ENCODE results near the gene C4BPA.
A peak's percentile ranks its signal among the peaks of the same experiment; 100 is the strongest.

The C4BPA gene

DNA sequence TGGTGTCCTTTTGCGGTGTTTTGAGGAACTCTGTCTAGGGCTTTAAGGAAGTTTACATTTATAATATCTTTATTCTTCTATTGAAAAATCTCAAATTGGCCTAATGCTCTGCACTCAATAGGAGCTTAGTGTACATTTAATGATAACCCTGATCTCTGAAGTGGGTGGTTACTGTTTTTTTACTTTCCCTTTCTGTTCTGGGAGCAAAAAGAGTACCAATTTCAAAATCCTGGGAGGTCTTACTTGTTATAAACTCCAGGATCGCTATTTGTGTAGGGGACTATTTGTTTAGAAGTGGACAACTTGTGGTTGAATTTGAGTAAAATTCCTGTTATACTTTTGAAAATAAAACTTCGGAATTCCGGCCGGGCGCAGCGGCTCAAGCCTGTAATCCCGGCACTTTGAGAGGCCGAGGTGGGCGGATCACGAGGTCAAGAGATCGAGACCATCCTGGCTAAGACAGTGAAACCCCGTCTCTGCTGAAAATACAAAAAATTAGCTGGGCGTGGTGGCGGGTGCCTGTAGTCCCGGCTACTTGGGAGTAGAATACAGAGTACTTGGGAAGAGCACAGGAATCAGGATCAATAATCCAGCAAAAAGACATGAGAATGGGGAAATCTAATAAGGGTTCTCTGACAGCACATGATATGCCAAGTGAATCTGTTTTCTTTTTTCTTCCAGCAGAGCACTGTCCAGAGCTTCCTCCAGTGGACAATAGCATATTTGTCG is 14.2 kb upstream of the C4BPA start:
- Histone ChIP-seq H3K9ac (ENCODE audit: low read length) (no peak overlapping the region), H3K9me3 (ENCODE audit: control insufficient read depth, low read length) (no peaks in the 10 kb centered on the region), H3K4me3 (ENCODE audit: low read length) (no peak overlapping the region), H3K4me1 (ENCODE audit: control insufficient read depth, insufficient read depth, low read length) (no peaks in the 10 kb centered on the region), H3K36me3 (ENCODE audit: control insufficient read depth, insufficient read depth, low read length, severe bottlenecking) (no peaks in the 10 kb centered on the region), H3K27me3 (replicated peaks; ENCODE audit: control insufficient read depth, insufficient read depth, low read length) (no peaks in the 10 kb centered on the region)
- no peak for DNase-seq (ENCODE audit: low read depth)

GRCh38 chr1:207091200-207091908 is 12.7 kb upstream of the C4BPA start:
- no peak overlapping the region for H3K4me3 ChIP-seq (ENCODE audit: low read length)
- no peaks in the 10 kb centered on the region for H3K4me1 ChIP-seq (ENCODE audit: control insufficient read depth, insufficient read depth, low read length)
- H3K9me3 ChIP-seq (ENCODE audit: control insufficient read depth, low read length) = no peaks in the 10 kb centered on the region
- DNase-seq (ENCODE audit: low read depth) = no peak
- H3K27me3 ChIP-seq (replicated peaks; ENCODE audit: control insufficient read depth, insufficient read depth, low read length) = no peaks in the 10 kb centered on the region
- H3K36me3 ChIP-seq (ENCODE audit: control insufficient read depth, insufficient read depth, low read length, severe bottlenecking) = no peaks in the 10 kb centered on the region
- no peak overlapping the region for H3K9ac ChIP-seq (ENCODE audit: low read length)

DNA sequence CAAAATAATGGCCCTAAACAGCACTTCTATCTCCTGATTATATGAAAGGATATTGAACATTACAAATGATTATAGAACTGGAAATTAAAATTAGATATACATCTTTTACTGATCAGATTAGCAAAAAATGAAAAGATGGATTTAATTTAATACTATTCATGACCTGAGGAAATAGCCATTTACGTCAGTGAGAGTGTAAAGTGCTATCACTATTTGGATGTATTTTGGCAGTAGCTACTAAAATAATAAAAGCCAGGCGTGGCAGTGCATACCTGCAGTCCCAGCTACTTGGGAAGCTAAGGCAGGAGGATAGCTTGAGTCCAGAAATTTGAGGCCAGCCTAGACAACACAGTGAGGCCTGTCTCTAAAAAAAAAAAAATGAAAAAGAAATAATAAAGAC is 10.1 kb upstream of the C4BPA start:
- H3K9me3 ChIP-seq (ENCODE audit: control insufficient read depth, low read length) = no peaks in the 10 kb centered on the region
- H3K27me3 ChIP-seq (replicated peaks; ENCODE audit: control insufficient read depth, insufficient read depth, low read length) = no peaks in the 10 kb centered on the region
- H3K4me3 ChIP-seq (ENCODE audit: low read length) = no peak overlapping the region
- no peak for DNase-seq (ENCODE audit: low read depth)
- H3K9ac ChIP-seq (ENCODE audit: low read length) = no peak overlapping the region
- no peaks in the 10 kb centered on the region for H3K4me1 ChIP-seq (ENCODE audit: control insufficient read depth, insufficient read depth, low read length)
- no peaks in the 10 kb centered on the region for H3K36me3 ChIP-seq (ENCODE audit: control insufficient read depth, insufficient read depth, low read length, severe bottlenecking)

- Histone ChIP-seq H3K36me3 (ENCODE audit: control insufficient read depth, insufficient read depth, low read length, severe bottlenecking) (no peaks in the 10 kb centered on the region), H3K4me3 (ENCODE audit: low read length) (no peak overlapping the region), H3K4me1 (ENCODE audit: control insufficient read depth, insufficient read depth, low read length) (no peaks in the 10 kb centered on the region), H3K9me3 (ENCODE audit: control insufficient read depth, low read length) (no peaks in the 10 kb centered on the region), H3K27me3 (replicated peaks; ENCODE audit: control insufficient read depth, insufficient read depth, low read length) (peaks cover 2% of the 10 kb centered on the region), H3K9ac (ENCODE audit: low read length) (no peak overlapping the region)
- DNase-seq (ENCODE audit: low read depth) = no peak
Observed at GRCh38 chr1:207097871-207098324, 6.1 kb upstream of the C4BPA start.

DNA sequence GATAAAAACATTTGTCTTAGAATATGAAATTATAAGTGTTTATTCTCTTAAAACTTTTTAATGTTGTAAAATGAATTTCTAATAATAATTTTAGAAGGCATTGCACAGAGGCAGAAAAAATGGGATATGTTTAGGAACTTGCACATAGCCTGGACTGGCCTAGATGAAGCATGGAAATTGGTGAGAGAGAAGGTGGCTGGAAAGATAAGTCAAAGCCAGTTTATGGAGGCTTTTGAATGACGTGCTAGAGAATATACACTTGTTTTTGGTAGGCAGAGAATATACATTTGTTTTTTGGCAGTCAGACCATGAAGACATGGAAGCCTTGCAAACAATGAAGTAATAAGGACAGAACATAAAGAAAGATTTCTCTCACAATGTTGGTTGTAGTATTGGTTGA is 2.3 kb upstream of the C4BPA start:
- Histone ChIP-seq H3K36me3 (ENCODE audit: control insufficient read depth, insufficient read depth, low read length, severe bottlenecking) (no peaks in the 10 kb centered on the region), H3K9ac (ENCODE audit: low read length) (no peak overlapping the region), H3K4me3 (ENCODE audit: low read length) (no peak overlapping the region), H3K9me3 (ENCODE audit: control insufficient read depth, low read length) (no peaks in the 10 kb centered on the region), H3K4me1 (ENCODE audit: control insufficient read depth, insufficient read depth, low read length) (no peaks in the 10 kb centered on the region), H3K27me3 (replicated peaks; ENCODE audit: control insufficient read depth, insufficient read depth, low read length) (peaks cover 2% of the 10 kb centered on the region)
- DNase-seq (ENCODE audit: low read depth) = no peak

DNA sequence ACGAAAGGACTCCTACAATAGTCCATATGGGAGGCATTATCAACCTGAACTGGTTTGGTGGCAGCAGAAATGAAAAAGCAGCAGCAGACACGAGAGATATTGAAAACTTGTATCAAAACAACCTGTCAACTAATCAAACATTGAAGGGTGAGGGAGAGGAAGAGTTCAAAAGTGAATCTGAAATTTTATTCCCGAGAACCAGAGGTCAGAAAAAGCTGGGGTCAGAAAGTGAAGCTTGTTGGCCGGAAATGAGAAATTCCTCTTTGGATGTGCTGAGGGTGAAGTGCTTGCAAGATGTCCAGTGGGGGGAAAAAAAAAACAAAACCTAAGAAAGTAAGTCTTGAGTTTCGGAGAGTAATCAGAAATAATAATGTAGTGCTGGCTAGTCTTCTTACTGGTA is 1.9 kb upstream of the C4BPA start:
- no peaks in the 10 kb centered on the region for H3K4me1 ChIP-seq (ENCODE audit: control insufficient read depth, insufficient read depth, low read length)
- no peak overlapping the region for H3K9ac ChIP-seq (ENCODE audit: low read length)
- H3K27me3 ChIP-seq (replicated peaks; ENCODE audit: control insufficient read depth, insufficient read depth, low read length) = peaks cover 2% of the 10 kb centered on the region
- no peak overlapping the region for H3K4me3 ChIP-seq (ENCODE audit: low read length)
- H3K9me3 ChIP-seq (ENCODE audit: control insufficient read depth, low read length) = no peaks in the 10 kb centered on the region
- H3K36me3 ChIP-seq (ENCODE audit: control insufficient read depth, insufficient read depth, low read length, severe bottlenecking) = no peaks in the 10 kb centered on the region
- no peak for DNase-seq (ENCODE audit: low read depth)

DNA sequence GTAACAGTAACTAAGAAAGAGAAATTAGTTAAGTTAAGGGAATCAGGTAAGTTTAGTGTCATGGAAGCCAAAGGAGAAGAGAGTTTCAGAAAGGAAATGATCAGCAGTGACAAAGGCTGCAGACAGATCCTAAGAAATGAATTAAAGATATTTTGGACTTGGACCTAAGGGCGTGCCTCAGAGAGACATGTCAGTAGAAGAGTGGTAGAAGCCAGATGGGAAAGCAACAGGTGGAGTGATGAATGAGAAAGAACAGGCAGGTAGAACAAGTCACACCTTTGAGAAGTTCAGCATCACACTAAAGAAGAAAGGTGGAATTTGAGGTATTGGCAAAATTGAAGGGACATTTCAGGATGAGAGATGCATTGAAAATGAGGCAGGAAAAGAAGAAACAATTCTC is 1.4 kb upstream of the C4BPA start:
- H3K4me1 ChIP-seq (ENCODE audit: control insufficient read depth, insufficient read depth, low read length) = no peaks in the 10 kb centered on the region
- H3K4me3 ChIP-seq (ENCODE audit: low read length) = no peak overlapping the region
- H3K9ac ChIP-seq (ENCODE audit: low read length) = no peak overlapping the region
- H3K9me3 ChIP-seq (ENCODE audit: control insufficient read depth, low read length) = no peaks in the 10 kb centered on the region
- no peak for DNase-seq (ENCODE audit: low read depth)
- no peaks in the 10 kb centered on the region for H3K36me3 ChIP-seq (ENCODE audit: control insufficient read depth, insufficient read depth, low read length, severe bottlenecking)
- peaks cover 3% of the 10 kb centered on the region for H3K27me3 ChIP-seq (replicated peaks; ENCODE audit: control insufficient read depth, insufficient read depth, low read length)

DNA sequence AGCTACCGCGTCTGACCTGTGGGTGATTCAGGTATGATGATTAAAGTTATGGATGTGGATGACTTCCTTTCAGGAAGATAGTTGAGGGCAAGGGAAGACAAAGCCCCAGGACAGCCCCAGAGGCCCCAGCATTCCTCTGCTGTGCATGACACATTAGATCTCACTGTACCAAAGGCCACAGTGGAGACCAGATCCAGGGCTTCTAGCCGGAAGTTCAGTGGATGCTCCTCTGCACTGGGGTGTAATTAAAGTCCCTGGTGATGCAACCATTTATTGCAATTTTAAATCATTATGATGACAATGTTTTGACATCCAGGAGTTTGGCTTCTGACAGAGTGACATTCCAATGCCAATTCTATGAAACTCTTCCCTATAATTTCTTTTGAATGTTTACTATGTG is 5.0 kb downstream of the C4BPA start:
- Histone ChIP-seq H3K4me3 (ENCODE audit: low read length) (no peak overlapping the region), H3K9ac (ENCODE audit: low read length) (no peak overlapping the region), H3K27me3 (replicated peaks; ENCODE audit: control insufficient read depth, insufficient read depth, low read length) (peaks cover 12% of the 10 kb centered on the region), H3K9me3 (ENCODE audit: control insufficient read depth, low read length) (no peaks in the 10 kb centered on the region), H3K4me1 (ENCODE audit: control insufficient read depth, insufficient read depth, low read length) (peaks cover 6% of the 10 kb centered on the region), H3K36me3 (ENCODE audit: control insufficient read depth, insufficient read depth, low read length, severe bottlenecking) (no peaks in the 10 kb centered on the region)
- no peak for DNase-seq (ENCODE audit: low read depth)

DNA sequence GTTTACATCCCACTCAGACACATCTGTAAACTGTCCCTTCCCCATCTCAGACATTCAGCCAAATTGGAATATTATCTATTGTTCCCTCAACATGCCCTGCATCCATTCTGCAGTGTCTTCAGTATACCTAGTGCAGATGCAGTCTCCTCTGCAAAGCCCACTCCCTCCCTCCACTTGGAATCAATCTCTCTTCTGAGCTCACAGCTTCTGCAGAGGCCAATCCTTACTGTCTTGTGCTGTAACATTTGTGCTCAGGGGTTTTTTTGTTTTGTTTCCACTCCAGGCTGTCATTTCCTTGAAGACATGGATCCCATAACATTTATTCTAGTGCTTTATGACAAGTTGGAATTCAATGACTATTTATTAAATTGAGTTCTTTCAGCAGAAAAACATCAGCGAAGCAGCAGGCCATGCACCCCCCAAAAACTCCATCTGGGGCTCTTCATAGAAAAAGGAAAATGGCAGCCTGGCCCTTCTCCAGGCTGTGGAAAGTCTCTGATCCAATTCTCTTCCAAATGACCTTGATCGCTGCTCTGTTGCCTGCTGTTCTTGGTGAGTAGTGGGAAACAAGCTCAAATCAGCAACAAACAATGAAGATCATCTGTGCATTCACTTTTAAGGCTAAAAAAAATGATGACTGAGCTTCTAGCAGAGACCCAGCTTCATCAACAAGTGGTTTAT is 8.7 kb downstream of the C4BPA start:
- no peak for DNase-seq (ENCODE audit: low read depth)
- H3K27me3 ChIP-seq (replicated peaks; ENCODE audit: control insufficient read depth, insufficient read depth, low read length) = peaks cover 10% of the 10 kb centered on the region
- H3K4me3 ChIP-seq (ENCODE audit: low read length) = no peak overlapping the region
- no peak overlapping the region for H3K9ac ChIP-seq (ENCODE audit: low read length)
- H3K9me3 ChIP-seq (ENCODE audit: control insufficient read depth, low read length) = no peaks in the 10 kb centered on the region
- peaks cover 6% of the 10 kb centered on the region for H3K4me1 ChIP-seq (ENCODE audit: control insufficient read depth, insufficient read depth, low read length)
- H3K36me3 ChIP-seq (ENCODE audit: control insufficient read depth, insufficient read depth, low read length, severe bottlenecking) = no peaks in the 10 kb centered on the region

DNA sequence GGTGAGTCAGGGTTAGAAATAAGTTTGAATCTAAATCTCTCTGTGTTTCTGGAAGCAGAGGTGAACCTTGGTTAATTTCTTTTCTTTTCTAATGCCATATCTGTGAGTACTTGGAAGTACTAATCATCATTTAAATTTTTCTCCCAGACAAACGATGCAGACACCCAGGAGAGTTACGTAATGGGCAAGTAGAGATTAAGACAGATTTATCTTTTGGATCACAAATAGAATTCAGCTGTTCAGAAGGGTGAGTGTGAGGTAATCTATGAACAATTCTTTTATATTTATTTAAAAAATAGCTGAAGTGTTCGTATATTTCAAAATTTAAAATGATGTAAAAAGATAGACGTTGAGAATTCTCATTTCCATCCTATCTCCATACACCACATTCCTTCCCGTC is 11.2 kb downstream of the C4BPA start:
- Histone ChIP-seq H3K4me1 (ENCODE audit: control insufficient read depth, insufficient read depth, low read length) (no peaks in the 10 kb centered on the region), H3K9ac (ENCODE audit: low read length) (no peak overlapping the region), H3K27me3 (replicated peaks; ENCODE audit: control insufficient read depth, insufficient read depth, low read length) (peaks cover 10% of the 10 kb centered on the region), H3K9me3 (ENCODE audit: control insufficient read depth, low read length) (no peaks in the 10 kb centered on the region), H3K36me3 (ENCODE audit: control insufficient read depth, insufficient read depth, low read length, severe bottlenecking) (no peaks in the 10 kb centered on the region), H3K4me3 (ENCODE audit: low read length) (no peak overlapping the region)
- peak; percentile 15 for DNase-seq (ENCODE audit: low read depth)

- DNase-seq (ENCODE audit: low read depth) = no peak
- Histone ChIP-seq H3K4me1 (ENCODE audit: control insufficient read depth, insufficient read depth, low read length) (no peaks in the 10 kb centered on the region), H3K9me3 (ENCODE audit: control insufficient read depth, low read length) (peaks cover 25% of the 10 kb centered on the region), H3K27me3 (replicated peaks; ENCODE audit: control insufficient read depth, insufficient read depth, low read length) (no peaks in the 10 kb centered on the region), H3K36me3 (ENCODE audit: control insufficient read depth, insufficient read depth, low read length, severe bottlenecking) (no peaks in the 10 kb centered on the region), H3K4me3 (ENCODE audit: low read length) (no peak overlapping the region), H3K9ac (ENCODE audit: low read length) (no peak overlapping the region)
Observed at GRCh38 chr1:207124389-207124788, 20.4 kb downstream of the C4BPA start.
